Esophagus squamous epithelium (tissue), 4 donors: ENCODE measurements around the gene MMP2.

ENCODE experiments used
- CTCF ChIP-seq, 6 experiments: fragments of 450-650 bp in 4 of 6; fragments of 200-600 bp in 2 of 6; sonication (generic) in 2 of 6; IDR thresholded peaks; one replicate each; pipeline ENCODE4 v1.5.1; 2016 to 2019; ENCODE audit warnings: antibody characterized with exemption in 6 of 6, mild to moderate bottlenecking in 4 of 6, moderate library complexity in 4 of 6
- POLR2A ChIP-seq, 4 donors: fragments of 450-650 bp; IDR thresholded peaks; one replicate each; pipeline ENCODE4 v1.6.1; 2017; ENCODE audit warnings: antibody characterized with exemption in 4 of 4, mild to moderate bottlenecking in 4 of 4, moderate library complexity in 3 of 4

- no peak for TF ChIP-seq POLR2A (IDR thresholded peaks at IDR 0.05)
- TF ChIP-seq CTCF (IDR thresholded peaks at IDR 0.05) = peak in 1 of 6 experiments; percentile 19
Observed at GRCh38 chr16:55501549-55502322, 22.7 kb downstream of the MMP2 start.
